HepG2 (cell line): ENCODE data around the gene TSC22D4.

ENCODE experiments used
- CTCF ChIP-seq: sonication (generic); formaldehyde crosslinking; IDR thresholded peaks from 2 replicates; pipeline ENCODE4 v1.5.0; 2020; ENCODE audit warnings: mild to moderate bottlenecking, missing genetic modification reagents, moderate library complexity
- DNMT3B ChIP-seq: conservative IDR thresholded peaks from 2 replicates; pipeline ENCODE4 v1.6.1; 2016; ENCODE audit warnings: missing biosample characterization, control low read depth
- FOXJ3 ChIP-seq: sonication (generic); formaldehyde crosslinking; IDR thresholded peaks from 2 replicates; pipeline ENCODE4 v1.4.0; 2020; ENCODE audit warnings: missing genetic modification reagents, mild to moderate bottlenecking, borderline replicate concordance
- POLR2A ChIP-seq, 2 experiments: IDR thresholded peaks; 2 replicates each; pipeline ENCODE4 v1.6.1; 2011; ENCODE audit warnings: low read depth in 2 of 2, low read length in 2 of 2, mild to moderate bottlenecking in 1 of 2, moderate library complexity in 1 of 2; ENCODE audit not compliant: insufficient read depth in 1 of 2
- YEATS4 ChIP-seq: sonication (generic); formaldehyde crosslinking; IDR thresholded peaks from 2 replicates; pipeline ENCODE4 v1.4.0; 2020; ENCODE audit warnings: missing genetic modification reagents, borderline replicate concordance
- ZBTB40 ChIP-seq, 2 experiments: fragments of 450-650 bp in 1 of 2; sonication (generic) in 1 of 2; formaldehyde crosslinking in 1 of 2; IDR thresholded peaks; 2 replicates each; pipeline versions ENCODE4 v1.6.1 to v1.8.0; 2016 to 2022; ENCODE audit warnings: antibody characterized with exemption in 1 of 2, mild to moderate bottlenecking in 1 of 2, missing genetic modification reagents in 1 of 2
- ZNF17 ChIP-seq: sonication (generic); formaldehyde crosslinking; IDR thresholded peaks from 2 replicates; pipeline ENCODE4 v1.5.0; 2020; ENCODE audit warnings: mild to moderate bottlenecking, missing genetic modification reagents
- ZNF264 ChIP-seq: sonication (generic); formaldehyde crosslinking; IDR thresholded peaks from 2 replicates; pipeline ENCODE4 v1.4.0; 2020; ENCODE audit warnings: missing genetic modification reagents
- ZNF646 ChIP-seq: sonication (generic); formaldehyde crosslinking; IDR thresholded peaks from 2 replicates; pipeline ENCODE4 v1.9.0; 2021; ENCODE audit warnings: mild to moderate bottlenecking, missing genetic modification reagents

- TF ChIP-seq ZBTB40 (IDR thresholded peaks at IDR 0.05): no peak
- no peak for TF ChIP-seq ZBTB40 (CRISPR knock-in tag; IDR thresholded peaks at IDR 0.05)
- no peak for TF ChIP-seq ZNF646
- no peak for TF ChIP-seq ZNF17 (CRISPR knock-in tag)
- TF ChIP-seq POLR2A (IDR thresholded peaks at IDR 0.05; ENCODE audit: insufficient read depth in 1 of 2, low read depth in 2 of 2, low read length in 2 of 2): no peak
- TF ChIP-seq YEATS4: no peak
- peak; percentile 45 for TF ChIP-seq CTCF (CRISPR knock-in tag)
- no peak for TF ChIP-seq ZNF264 (CRISPR knock-in tag)
- no peak for TF ChIP-seq FOXJ3 (CRISPR knock-in tag)
- no peak for TF ChIP-seq DNMT3B (CRISPR knock-in tag)
Measured at GRCh38 chr7:100490483-100491191, 11.6 kb upstream of the TSC22D4 start.
